Motor neuron (in vitro differentiated cells): ENCODE measurements around the gene CLIP1. TPM values are rescaled to one million over a fixed set of nuclear protein-coding genes. Genes with fewer than 3 reads are reported as not detected.
"Not testable (repeated sequence)": the region's sequence is repeated elsewhere in the genome, so short reads cannot be mapped to it uniquely, and the experiment has no call there.

ENCODE experiments used
- ATAC-seq, 8 experiments: fragments of 200-7000 bp; cut with Tn5 transposase; replicated peaks in 6 of 8; 2 replicates each; pipeline ENCODE4 v1.8.0; 2021; ENCODE audit warnings: mild to moderate bottlenecking in 8 of 8, moderate library complexity in 8 of 8
- H3K27ac ChIP-seq, 2 donors: fragments of 250-450 bp; sonication (Bioruptor Pico); 2 replicates each; pipeline ENCODE4 v1.9.0; 2021; ENCODE audit warnings: antibody characterized with exemption in 2 of 2, mild to moderate bottlenecking in 2 of 2, moderate library complexity in 1 of 2
- H3K4me1 ChIP-seq, 2 donors: fragments of 250-450 bp; sonication (Bioruptor Pico); replicated peaks in 1 of 2; 2 replicates each; pipeline ENCODE4 v1.6.1; 2021; ENCODE audit warnings: antibody characterized with exemption in 2 of 2, mild to moderate bottlenecking in 2 of 2, moderate library complexity in 1 of 2
- H3K4me3 ChIP-seq, 5 donors: fragments of 250-450 bp; sonication (Bioruptor Pico); 2 replicates each; pipeline ENCODE4 v1.9.0; 2021; ENCODE audit warnings: antibody characterized with exemption in 5 of 5, mild to moderate bottlenecking in 5 of 5, moderate library complexity in 4 of 5
- WGBS, 10 experiments: fragments of 450-650 bp; shearing (Covaris generic); methylation state at CpG; one replicate each; pipeline ENCODE4 v1.0.0; 2022; 5-methylcytosine and 5-hydroxymethylcytosine counted together
- in situ Hi-C, 9 experiments: fragments of 400-800 bp; cut with MboI; loops; one replicate each; pipeline ENCODE4 v1.15.0; 2021; ENCODE audit warnings: low sequenced_read_pairs in 9 of 9, low pct_unique_long_range_greater_than_20kb in 2 of 9; ENCODE audit not compliant: unreplicated experiment in 9 of 9
- total RNA-seq, 8 experiments: library from RNA; unstranded; fragments of 300-600 nt; gene quantifications; 2 replicates each; pipeline versions ENCODE4 v1.2.3 to v1.2.4, GENCODE V29; 2022

CLIP1 gene
- total RNA-seq, 8 experiments from 2014 or later: 44.5 to 110 (median 65.1) TPM

- whole genome bisulfite sequencing, 10 experiments: 0% methylated on average over 1 to 5 of the region's 39 CpGs; no CpG with 5 or more reads in 4 of the 10 experiments
- Histone ChIP-seq H3K27ac (peak overlapping the region; percentile 98), H3K4me1 (peaks cover 15 to 18% of the 10 kb centered on the region in 2 donors), H3K4me3 (peak overlapping the region; percentile 71 to 99 (median 94))
- in situ Hi-C loops: no loop called here
- ATAC-seq: peak; percentile 3 to 46 (median 14)
Observed at GRCh38 chr12:122422730-122423257, 325 bp upstream of the CLIP1 start.

GRCh38 chr12:122421187-122421820 is 1.2 kb downstream of the CLIP1 start:
- ATAC-seq: peak in 6 of 8 experiments; percentile 4 to 18 (median 13)
- H3K4me1 ChIP-seq: peaks cover 15 to 18% of the 10 kb centered on the region in 2 donors
- H3K4me3 ChIP-seq: peak overlapping the region; percentile 71 to 99 (median 94)
- in situ Hi-C loops: no loop called here
- peak overlapping the region; percentile 98 for H3K27ac ChIP-seq
- WGBS, 10 experiments: 0 to 21% (median 6%) methylated on average over 1 to 9 of the region's 14 CpGs; no CpG with 5 or more reads in 1 of the 10 experiments

- Histone ChIP-seq H3K4me1 (peaks cover 15 to 18% of the 10 kb centered on the region in 2 donors), H3K27ac (peak overlapping the region; percentile 98), H3K4me3 (peak overlapping the region; percentile 71 to 99 (median 94))
- WGBS, 10 experiments: 20 to 100% (median 57%) methylated on average over 1 to 8 of the region's 17 CpGs; no CpG with 5 or more reads in 2 of the 10 experiments
- ATAC-seq: no peak
- in situ Hi-C loops: no loop called here
Observed at GRCh38 chr12:122420471-122421162, 1.9 kb downstream of the CLIP1 start.

- peaks cover 15 to 17% of the 10 kb centered on the region in 2 donors for H3K4me1 ChIP-seq
Observed at GRCh38 chr12:122419094-122419493, 3.4 kb downstream of the CLIP1 start.

GRCh38 chr12:122415665-122416064 is 6.8 kb downstream of the CLIP1 start:
- H3K4me3 ChIP-seq, in situ Hi-C loops, H3K27ac ChIP-seq, ATAC-seq: not testable (repeated sequence)
- WGBS, 10 experiments: 87 to 100% (median 100%) methylated on average over 1 to 5 of the region's 7 CpGs; no CpG with 5 or more reads in 3 of the 10 experiments
- H3K4me1 ChIP-seq: peaks cover 5 to 11% of the 10 kb centered on the region in 2 donors

More at GRCh38 chr12:122419094-122419493, 3.4 kb downstream of the CLIP1 start:
- ATAC-seq, H3K27ac ChIP-seq, in situ Hi-C loops, H3K4me3 ChIP-seq: not testable (repeated sequence)
- 72 to 100% (median 90%) methylated on average over 1 to 3 of the region's 3 CpGs for WGBS, 10 experiments

- Histone ChIP-seq H3K4me1 (peaks cover 0 to 4% of the 10 kb centered on the region in 2 donors), H3K27ac (no peak overlapping the region), H3K4me3 (no peak overlapping the region)
- in situ Hi-C loops: no loop called here
- WGBS, 10 experiments: 25 to 100% (median 87%) methylated on average over 2 to 5 of the region's 5 CpGs; no CpG with 5 or more reads in 1 of the 10 experiments
- ATAC-seq: peak in 3 of 8 experiments; percentile 55 to 82 (median 76)
Observed at GRCh38 chr12:122413516-122414404, 8.7 kb downstream of the CLIP1 start.

GRCh38 chr12:122412851-122413433 is 9.5 kb downstream of the CLIP1 start:
- H3K27ac ChIP-seq: no peak overlapping the region
- H3K4me3 ChIP-seq: no peak overlapping the region
- ATAC-seq: peak in 1 of 8 experiments; percentile 16
- in situ Hi-C loops: no loop called here
- whole genome bisulfite sequencing, 10 experiments: 40 to 100% (median 88%) methylated on average over 1 to 4 of the region's 4 CpGs; no CpG with 5 or more reads in 2 of the 10 experiments
- peaks cover 2 to 5% of the 10 kb centered on the region in 2 donors for H3K4me1 ChIP-seq

GRCh38 chr12:122411537-122411936 is 10.9 kb downstream of the CLIP1 start:
- in situ Hi-C loops: no loop called here
- Histone ChIP-seq H3K27ac (no peak overlapping the region), H3K4me1 (peaks cover 16% of the 10 kb centered on the region in 2 donors), H3K4me3 (no peak overlapping the region)
- no peak for ATAC-seq
- WGBS, 10 experiments: 77 to 100% (median 100%) methylated on average over 1 to 3 of the region's 3 CpGs; no CpG with 5 or more reads in 1 of the 10 experiments

- 83 to 100% (median 86%) methylated on average over 1 to 3 of the region's 3 CpGs; no CpG with 5 or more reads in 7 of the 10 experiments for WGBS, 10 experiments
- no peak overlapping the region for H3K4me3 ChIP-seq
- peak overlapping the region; percentile 82 to 90 for H3K27ac ChIP-seq
- in situ Hi-C loops: no loop called here
- no peak for ATAC-seq
- peaks cover 20 to 35% of the 10 kb centered on the region in 2 donors for H3K4me1 ChIP-seq
Observed at GRCh38 chr12:122407208-122407607, 15.3 kb downstream of the CLIP1 start.

GRCh38 chr12:122406701-122407164 is 15.7 kb downstream of the CLIP1 start:
- in situ Hi-C loops: no loop called here
- peaks cover 20 to 35% of the 10 kb centered on the region in 2 donors for H3K4me1 ChIP-seq
- H3K27ac ChIP-seq: peak overlapping the region; percentile 82 to 90
- H3K4me3 ChIP-seq: no peak overlapping the region
- WGBS, 10 experiments: 10 to 61% (median 37%) methylated on average over 1 to 3 of the region's 3 CpGs; no CpG with 5 or more reads in 3 of the 10 experiments
- ATAC-seq: peak; percentile 41 to 91 (median 80)

- H3K27ac ChIP-seq: no peak overlapping the region
- H3K4me3 ChIP-seq: no peak overlapping the region
- WGBS, 10 experiments: 83 to 100% (median 99%) methylated on average over 1 to 12 of the region's 12 CpGs; no CpG with 5 or more reads in 3 of the 10 experiments
- no peak for ATAC-seq
- in situ Hi-C loops: no loop called here
- peaks cover 35 to 47% of the 10 kb centered on the region in 2 donors for H3K4me1 ChIP-seq
Observed at GRCh38 chr12:122403831-122404230, 18.6 kb downstream of the CLIP1 start.
